ENCODE data around the gene S1PR1.

S1PR1 gene

GRCh38 chr1:101251504-101251903 lies 14.7 kb downstream of the S1PR1 start:
- no peaks in the 10 kb centered on the region for H3K9me3 ChIP-seq (ENCODE audit: control insufficient read depth, low read depth, low read length)
- no peaks in the 10 kb centered on the region for H3K36me3 ChIP-seq (ENCODE audit: control insufficient read depth, low read depth, low read length)
- no peak overlapping the region for H3K9ac ChIP-seq (ENCODE audit: low read length)
- no peaks in the 10 kb centered on the region for H3K4me1 ChIP-seq (ENCODE audit: control insufficient read depth, low read depth, low read length)
- no peaks in the 10 kb centered on the region for H3K27me3 ChIP-seq (ENCODE audit: control insufficient read depth, insufficient read depth, low read length)
- H3K27ac ChIP-seq (ENCODE audit: low read length), result no peak overlapping the region
- H3K4me3 ChIP-seq (ENCODE audit: low read length), result no peak overlapping the region

- H3K27me3 ChIP-seq (ENCODE audit: control insufficient read depth, insufficient read depth, low read length), result no peaks in the 10 kb centered on the region
- H3K4me1 ChIP-seq (ENCODE audit: control insufficient read depth, low read depth, low read length), result no peaks in the 10 kb centered on the region
- no peak overlapping the region for H3K4me3 ChIP-seq (ENCODE audit: low read length)
- H3K36me3 ChIP-seq (ENCODE audit: control insufficient read depth, low read depth, low read length), result no peaks in the 10 kb centered on the region
- H3K27ac ChIP-seq (ENCODE audit: low read length), result no peak overlapping the region
- no peaks in the 10 kb centered on the region for H3K9me3 ChIP-seq (ENCODE audit: control insufficient read depth, low read depth, low read length)
- no peak overlapping the region for H3K9ac ChIP-seq (ENCODE audit: low read length)
These were observed 17.3 kb downstream of the S1PR1 start for GRCh38 chr1:101253976-101254674.

GRCh38 chr1:101257500-101258325 lies 20.9 kb downstream of the S1PR1 start:
- Histone ChIP-seq H3K4me1 (ENCODE audit: control insufficient read depth, low read depth, low read length) (peaks cover 6% of the 10 kb centered on the region), H3K9ac (ENCODE audit: low read length) (no peak overlapping the region), H3K9me3 (ENCODE audit: control insufficient read depth, low read depth, low read length) (no peaks in the 10 kb centered on the region), H3K36me3 (ENCODE audit: control insufficient read depth, low read depth, low read length) (no peaks in the 10 kb centered on the region), H3K4me3 (ENCODE audit: low read length) (no peak overlapping the region), H3K27ac (ENCODE audit: low read length) (no peak overlapping the region), H3K27me3 (ENCODE audit: control insufficient read depth, insufficient read depth, low read length) (no peaks in the 10 kb centered on the region)

GRCh38 chr1:101259744-101260148 lies 22.9 kb downstream of the S1PR1 start:
- peaks cover 10% of the 10 kb centered on the region for H3K4me1 ChIP-seq (ENCODE audit: control insufficient read depth, low read depth, low read length)
- no peaks in the 10 kb centered on the region for H3K27me3 ChIP-seq (ENCODE audit: control insufficient read depth, insufficient read depth, low read length)
- H3K27ac ChIP-seq (ENCODE audit: low read length), result no peak overlapping the region
- no peaks in the 10 kb centered on the region for H3K9me3 ChIP-seq (ENCODE audit: control insufficient read depth, low read depth, low read length)
- H3K36me3 ChIP-seq (ENCODE audit: control insufficient read depth, low read depth, low read length), result no peaks in the 10 kb centered on the region
- no peak overlapping the region for H3K9ac ChIP-seq (ENCODE audit: low read length)
- H3K4me3 ChIP-seq (ENCODE audit: low read length), result no peak overlapping the region

GRCh38 chr1:101260556-101261350 lies 23.9 kb downstream of the S1PR1 start:
- H3K27me3 ChIP-seq (ENCODE audit: control insufficient read depth, insufficient read depth, low read length), result no peaks in the 10 kb centered on the region
- H3K9me3 ChIP-seq (ENCODE audit: control insufficient read depth, low read depth, low read length), result no peaks in the 10 kb centered on the region
- no peaks in the 10 kb centered on the region for H3K36me3 ChIP-seq (ENCODE audit: control insufficient read depth, low read depth, low read length)
- H3K4me1 ChIP-seq (ENCODE audit: control insufficient read depth, low read depth, low read length), result peaks cover 10% of the 10 kb centered on the region
- no peak overlapping the region for H3K9ac ChIP-seq (ENCODE audit: low read length)
- H3K27ac ChIP-seq (ENCODE audit: low read length), result no peak overlapping the region
- H3K4me3 ChIP-seq (ENCODE audit: low read length), result no peak overlapping the region

GRCh38 chr1:101261623-101262022 lies 24.8 kb downstream of the S1PR1 start:
- Histone ChIP-seq H3K9ac (ENCODE audit: low read length) (no peak overlapping the region), H3K36me3 (ENCODE audit: control insufficient read depth, low read depth, low read length) (no peaks in the 10 kb centered on the region), H3K4me1 (ENCODE audit: control insufficient read depth, low read depth, low read length) (peaks cover 10% of the 10 kb centered on the region), H3K27ac (ENCODE audit: low read length) (no peak overlapping the region), H3K9me3 (ENCODE audit: control insufficient read depth, low read depth, low read length) (no peaks in the 10 kb centered on the region), H3K4me3 (ENCODE audit: low read length) (no peak overlapping the region), H3K27me3 (ENCODE audit: control insufficient read depth, insufficient read depth, low read length) (no peaks in the 10 kb centered on the region)

GRCh38 chr1:101262060-101262459 lies 25.2 kb downstream of the S1PR1 start:
- Histone ChIP-seq H3K27ac (ENCODE audit: low read length) (no peak overlapping the region), H3K4me3 (ENCODE audit: low read length) (no peak overlapping the region), H3K4me1 (ENCODE audit: control insufficient read depth, low read depth, low read length) (peaks cover 10% of the 10 kb centered on the region), H3K27me3 (ENCODE audit: control insufficient read depth, insufficient read depth, low read length) (no peaks in the 10 kb centered on the region), H3K9me3 (ENCODE audit: control insufficient read depth, low read depth, low read length) (no peaks in the 10 kb centered on the region), H3K9ac (ENCODE audit: low read length) (no peak overlapping the region), H3K36me3 (ENCODE audit: control insufficient read depth, low read depth, low read length) (no peaks in the 10 kb centered on the region)

- Histone ChIP-seq H3K4me1 (ENCODE audit: control insufficient read depth, low read depth, low read length) (peaks cover 10% of the 10 kb centered on the region), H3K9me3 (ENCODE audit: control insufficient read depth, low read depth, low read length) (no peaks in the 10 kb centered on the region), H3K4me3 (ENCODE audit: low read length) (no peak overlapping the region), H3K27ac (ENCODE audit: low read length) (no peak overlapping the region), H3K36me3 (ENCODE audit: control insufficient read depth, low read depth, low read length) (no peaks in the 10 kb centered on the region), H3K9ac (ENCODE audit: low read length) (no peak overlapping the region), H3K27me3 (ENCODE audit: control insufficient read depth, insufficient read depth, low read length) (no peaks in the 10 kb centered on the region)
These were observed 26.0 kb downstream of the S1PR1 start for GRCh38 chr1:101262630-101263348.

GRCh38 chr1:101264697-101265096 lies 27.9 kb downstream of the S1PR1 start:
- H3K4me1 ChIP-seq (ENCODE audit: control insufficient read depth, low read depth, low read length), result peaks cover 10% of the 10 kb centered on the region
- H3K4me3 ChIP-seq (ENCODE audit: low read length), result no peak overlapping the region
- H3K9ac ChIP-seq (ENCODE audit: low read length), result no peak overlapping the region
- H3K36me3 ChIP-seq (ENCODE audit: control insufficient read depth, low read depth, low read length), result no peaks in the 10 kb centered on the region
- H3K27ac ChIP-seq (ENCODE audit: low read length), result no peak overlapping the region
- H3K9me3 ChIP-seq (ENCODE audit: control insufficient read depth, low read depth, low read length), result no peaks in the 10 kb centered on the region
- H3K27me3 ChIP-seq (ENCODE audit: control insufficient read depth, insufficient read depth, low read length), result no peaks in the 10 kb centered on the region

GRCh38 chr1:101265684-101266083 lies 28.9 kb downstream of the S1PR1 start:
- no peaks in the 10 kb centered on the region for H3K36me3 ChIP-seq (ENCODE audit: control insufficient read depth, low read depth, low read length)
- H3K27me3 ChIP-seq (ENCODE audit: control insufficient read depth, insufficient read depth, low read length), result no peaks in the 10 kb centered on the region
- H3K9ac ChIP-seq (ENCODE audit: low read length), result no peak overlapping the region
- H3K9me3 ChIP-seq (ENCODE audit: control insufficient read depth, low read depth, low read length), result no peaks in the 10 kb centered on the region
- peaks cover 10% of the 10 kb centered on the region for H3K4me1 ChIP-seq (ENCODE audit: control insufficient read depth, low read depth, low read length)
- no peak overlapping the region for H3K4me3 ChIP-seq (ENCODE audit: low read length)
- no peak overlapping the region for H3K27ac ChIP-seq (ENCODE audit: low read length)

GRCh38 chr1:101267082-101267481 lies 30.3 kb downstream of the S1PR1 start:
- H3K4me1 ChIP-seq (ENCODE audit: control insufficient read depth, low read depth, low read length), result peaks cover 10% of the 10 kb centered on the region
- no peaks in the 10 kb centered on the region for H3K36me3 ChIP-seq (ENCODE audit: control insufficient read depth, low read depth, low read length)
- no peak overlapping the region for H3K27ac ChIP-seq (ENCODE audit: low read length)
- H3K4me3 ChIP-seq (ENCODE audit: low read length), result no peak overlapping the region
- H3K9ac ChIP-seq (ENCODE audit: low read length), result no peak overlapping the region
- H3K27me3 ChIP-seq (ENCODE audit: control insufficient read depth, insufficient read depth, low read length), result no peaks in the 10 kb centered on the region
- H3K9me3 ChIP-seq (ENCODE audit: control insufficient read depth, low read depth, low read length), result no peaks in the 10 kb centered on the region

All from iPS-18a (cell line).